Stimulated activated naive CD4-positive, alpha-beta T cell (primary cell): ENCODE data around the gene PDXK.
"Not testable (repeated sequence)": the region's sequence is repeated elsewhere in the genome, so short reads cannot be mapped to it uniquely, and the experiment has no call there.

Experiments used
- DNase-seq, 6 experiments: peaks; one replicate each; lab custom pipeline; 2025; lab: John Stamatoyannopoulos, UW

Gene PDXK

DNA sequence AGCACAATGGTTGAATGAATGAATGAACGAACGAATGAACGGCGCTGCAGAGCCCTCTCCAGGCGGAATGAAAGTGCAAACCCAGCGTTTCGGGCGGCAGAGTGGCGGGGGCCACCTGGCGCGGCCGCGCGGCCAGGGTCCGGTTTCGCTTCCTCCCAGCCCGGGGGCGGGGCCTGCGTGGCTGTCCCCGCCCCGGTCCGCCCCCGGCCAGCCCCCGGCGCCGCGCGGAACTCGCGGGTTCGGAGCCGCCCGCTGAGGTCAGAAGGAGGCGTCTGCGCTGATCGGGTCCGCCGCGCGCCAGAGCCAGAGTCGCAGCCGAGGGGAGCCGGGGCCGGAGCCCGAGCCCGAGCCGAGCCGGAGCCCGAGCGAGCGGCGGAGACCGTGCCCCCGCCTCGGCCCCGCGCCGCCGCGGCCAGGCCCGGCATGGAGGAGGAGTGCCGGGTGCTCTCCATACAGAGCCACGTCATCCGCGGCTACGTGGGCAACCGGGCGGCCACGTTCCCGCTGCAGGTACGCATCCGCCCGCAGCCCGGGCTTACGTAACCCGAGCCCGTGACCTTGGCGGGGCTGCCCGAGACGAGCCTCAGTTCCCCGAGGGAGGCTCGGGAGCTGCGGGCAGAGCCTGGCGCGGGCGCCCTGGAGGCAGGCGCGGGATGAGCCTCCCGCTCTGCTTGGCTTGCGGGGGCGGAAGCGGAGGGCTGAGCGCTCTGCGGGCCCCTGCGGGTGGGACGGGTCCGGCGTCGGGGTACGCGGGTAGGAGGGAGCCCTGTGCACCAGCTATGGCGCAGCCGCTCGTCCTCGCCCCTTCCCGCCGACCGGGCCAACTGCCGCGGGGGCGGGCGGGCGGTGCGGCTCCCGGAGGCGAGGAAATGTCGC, at the start of gene PDXK:
PDXK (plus strand) TSS at position 258 of the 876 bp plus-strand sequence; CDS start at position 424, 166 bp downstream.
- DNase-seq = peak; percentile 64 to 82 (median 73)

DNA sequence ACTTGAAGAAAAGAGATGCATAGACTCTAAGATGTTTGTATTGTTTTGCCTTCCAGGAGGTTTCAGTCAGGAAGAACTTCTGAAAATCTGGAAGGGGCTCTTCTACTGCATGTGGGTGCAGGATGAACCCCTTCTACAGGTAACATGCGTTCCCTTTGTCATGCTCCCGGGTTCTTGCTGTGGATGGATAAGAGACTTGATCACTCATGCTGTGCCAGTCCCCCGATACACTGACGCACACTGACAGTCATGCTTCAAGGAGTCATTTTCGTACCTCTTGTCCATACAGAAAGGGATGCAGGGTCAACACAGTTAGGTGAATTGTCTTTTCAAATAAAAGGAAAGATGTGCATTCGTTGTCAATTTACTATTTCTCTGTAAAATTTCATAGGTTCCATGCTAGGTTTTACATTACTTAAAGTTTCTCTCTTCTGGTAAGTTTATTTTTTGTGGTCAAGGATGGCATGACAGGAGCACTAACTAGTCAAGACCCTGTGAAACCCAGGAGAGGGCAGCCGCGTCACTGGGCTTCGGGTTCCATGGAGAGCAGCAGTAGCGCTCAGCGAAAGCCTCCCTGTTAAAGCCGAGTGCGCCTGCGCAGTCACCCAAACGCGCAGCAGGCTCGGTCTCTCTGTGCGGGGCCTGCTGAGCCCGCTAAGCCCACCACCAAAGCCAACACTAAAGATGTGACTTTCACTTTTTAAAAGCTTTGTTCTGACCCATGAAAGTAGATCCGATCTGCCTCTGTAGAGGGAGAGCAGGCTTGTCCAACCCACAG, 48.9 kb upstream of the PDXK start:
- DNase-seq = no peak

DNA sequence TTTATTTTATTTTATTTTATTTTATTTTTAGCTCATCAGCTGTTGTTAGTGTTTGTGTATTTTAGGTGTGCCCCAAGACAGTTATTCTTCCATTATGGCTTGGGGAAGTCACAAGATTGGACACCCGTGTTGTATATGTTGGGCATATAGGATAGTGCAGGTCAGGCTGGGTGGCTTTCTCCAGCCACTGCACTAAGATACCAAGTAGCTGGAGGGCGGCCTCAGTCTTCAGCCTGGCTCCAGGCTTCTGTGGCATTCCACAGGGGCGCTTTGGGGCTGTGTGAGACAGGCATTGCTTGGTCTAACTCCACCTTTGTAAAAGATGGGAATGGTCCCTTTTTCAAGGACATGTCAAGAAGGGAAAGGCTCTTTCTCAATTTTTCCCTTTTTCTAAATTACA, 43.1 kb upstream of the PDXK start:
- no peak for DNase-seq

DNA sequence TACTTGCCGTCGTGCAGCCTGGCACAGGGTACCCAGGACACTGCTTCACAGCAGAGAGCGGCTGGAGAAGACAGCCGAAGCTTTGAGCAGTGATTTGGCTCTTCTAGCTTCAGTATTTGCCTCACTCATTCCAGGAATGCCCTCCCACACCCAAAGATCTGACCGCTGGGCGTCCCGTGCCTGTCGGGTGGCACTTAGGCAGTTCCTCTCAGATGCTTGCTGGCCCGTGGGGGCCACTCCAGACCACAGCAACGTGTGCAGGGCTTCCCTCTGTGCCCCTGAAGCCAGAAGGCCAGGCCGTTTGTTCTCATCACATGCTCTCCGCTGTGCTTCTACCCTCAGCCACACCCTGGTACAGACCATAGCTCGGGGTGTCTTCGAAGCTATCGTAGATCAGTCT, 42.5 kb upstream of the PDXK start:
- no peak for DNase-seq

DNA sequence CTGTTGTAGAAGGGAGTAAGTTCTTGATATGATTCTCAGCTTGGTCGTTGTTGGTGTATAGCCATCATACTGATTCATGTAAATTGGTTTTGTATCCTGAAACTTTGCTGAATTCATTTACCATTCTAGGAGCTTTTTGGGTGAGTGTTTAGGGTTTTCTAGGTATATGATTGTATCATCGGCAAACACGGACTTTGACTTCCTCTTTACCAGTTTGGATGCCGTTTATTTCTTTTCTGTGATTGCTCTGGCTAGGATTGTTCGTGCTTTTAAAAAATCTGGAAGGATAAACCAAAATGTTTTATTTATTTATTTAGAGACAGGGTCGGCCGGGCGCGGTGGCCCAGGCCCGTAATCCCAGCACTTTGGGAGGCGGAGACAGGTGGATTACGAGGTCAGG, 39.0 kb upstream of the PDXK start:
- DNase-seq = no peak

DNA sequence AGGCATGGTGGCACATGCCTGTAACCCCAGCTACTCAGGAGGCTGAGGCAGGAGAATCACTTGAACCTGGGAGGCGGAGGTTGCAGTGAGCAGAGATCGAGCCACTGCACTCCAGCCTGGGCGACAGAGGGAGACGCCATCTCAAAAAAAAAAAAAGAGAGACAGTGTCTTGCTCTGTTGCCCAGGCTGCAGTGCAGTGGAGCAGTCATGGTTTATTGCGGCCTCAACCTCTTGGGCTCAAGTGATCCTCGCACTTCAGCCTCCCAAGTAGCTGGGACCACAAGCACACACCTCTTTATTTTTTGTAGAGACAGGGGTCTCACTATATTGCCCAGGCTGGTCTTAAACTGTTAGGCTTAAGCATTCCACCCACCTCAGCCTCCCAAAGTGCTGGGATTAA, 38.5 kb upstream of the PDXK start:
- not testable (repeated sequence) for DNase-seq

DNA sequence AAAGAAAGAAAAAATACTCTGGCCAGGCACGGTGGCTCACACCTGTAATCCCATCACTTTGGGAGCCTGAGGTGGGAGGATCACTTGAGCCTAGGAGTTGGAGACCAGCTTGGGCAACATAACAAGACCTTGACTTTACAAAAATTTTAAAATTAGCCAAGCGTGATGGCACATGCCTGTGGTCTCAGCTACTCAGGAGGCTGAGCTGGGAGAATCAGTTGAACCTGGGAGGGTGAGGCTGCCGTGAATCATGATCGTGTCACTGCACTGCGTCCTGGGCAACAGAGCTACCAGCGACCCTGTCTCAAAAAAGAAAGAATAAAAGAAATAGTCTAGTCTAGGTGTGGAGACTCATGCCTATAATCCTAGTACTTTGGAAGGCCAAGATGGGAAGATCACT, 37.3 kb upstream of the PDXK start:
- no peak for DNase-seq

DNA sequence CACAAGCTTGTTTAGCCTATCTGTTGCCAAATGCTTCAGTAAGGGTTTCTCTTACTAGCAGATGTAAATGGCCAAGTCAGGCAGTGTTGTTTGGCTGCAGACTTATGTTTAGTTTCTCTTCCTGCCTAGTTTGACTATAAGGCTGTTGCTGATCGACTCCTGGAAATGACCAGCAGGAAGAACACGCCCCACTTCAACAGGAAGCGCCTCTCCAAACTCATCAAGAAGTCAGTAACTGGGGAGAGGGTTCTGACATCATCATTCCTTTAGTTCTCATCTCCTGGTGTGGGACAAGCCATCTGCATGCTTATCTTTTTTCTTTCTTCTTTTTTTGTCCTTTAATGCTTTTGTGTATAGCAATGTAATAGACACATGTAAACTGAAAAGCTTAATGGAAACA, 34.5 kb upstream of the PDXK start:
- no peak for DNase-seq

DNA sequence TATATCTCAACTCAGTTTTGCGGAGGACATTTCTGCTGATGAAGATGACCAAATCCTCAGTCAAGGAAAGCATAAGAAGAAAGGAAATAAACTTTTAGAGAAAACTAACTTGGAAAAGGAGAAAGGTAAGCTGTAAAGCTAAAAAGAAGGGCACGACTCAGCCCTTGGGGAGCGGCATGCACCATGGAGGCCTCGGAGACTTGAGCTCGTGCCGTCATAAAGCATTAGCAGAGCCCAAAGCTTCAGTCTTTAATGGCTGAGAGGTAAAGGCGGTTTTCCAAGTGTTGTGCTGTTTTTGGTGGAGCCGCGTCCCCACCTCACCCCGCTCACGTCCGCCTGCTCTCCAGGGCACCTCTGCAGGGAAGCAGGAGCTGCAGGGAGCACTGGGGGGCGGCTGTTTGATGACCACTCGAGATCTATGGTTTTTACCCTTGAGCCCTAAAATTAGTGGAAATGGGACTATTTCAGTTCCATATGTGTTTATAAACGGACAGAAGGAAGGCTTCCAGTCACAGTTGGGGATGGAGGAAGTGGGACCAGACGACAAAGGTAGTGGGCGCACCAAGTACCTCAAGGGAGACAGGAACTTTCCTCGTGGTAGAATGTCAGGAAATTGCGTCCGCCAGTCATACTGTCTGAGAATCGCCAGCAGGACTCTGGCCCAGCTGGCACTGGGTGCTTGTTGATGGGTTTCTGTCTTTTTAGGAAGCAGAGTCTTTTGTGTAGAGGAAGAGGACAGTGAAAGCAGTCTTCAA, 31.9 kb upstream of the PDXK start:
- DNase-seq = no peak

DNA sequence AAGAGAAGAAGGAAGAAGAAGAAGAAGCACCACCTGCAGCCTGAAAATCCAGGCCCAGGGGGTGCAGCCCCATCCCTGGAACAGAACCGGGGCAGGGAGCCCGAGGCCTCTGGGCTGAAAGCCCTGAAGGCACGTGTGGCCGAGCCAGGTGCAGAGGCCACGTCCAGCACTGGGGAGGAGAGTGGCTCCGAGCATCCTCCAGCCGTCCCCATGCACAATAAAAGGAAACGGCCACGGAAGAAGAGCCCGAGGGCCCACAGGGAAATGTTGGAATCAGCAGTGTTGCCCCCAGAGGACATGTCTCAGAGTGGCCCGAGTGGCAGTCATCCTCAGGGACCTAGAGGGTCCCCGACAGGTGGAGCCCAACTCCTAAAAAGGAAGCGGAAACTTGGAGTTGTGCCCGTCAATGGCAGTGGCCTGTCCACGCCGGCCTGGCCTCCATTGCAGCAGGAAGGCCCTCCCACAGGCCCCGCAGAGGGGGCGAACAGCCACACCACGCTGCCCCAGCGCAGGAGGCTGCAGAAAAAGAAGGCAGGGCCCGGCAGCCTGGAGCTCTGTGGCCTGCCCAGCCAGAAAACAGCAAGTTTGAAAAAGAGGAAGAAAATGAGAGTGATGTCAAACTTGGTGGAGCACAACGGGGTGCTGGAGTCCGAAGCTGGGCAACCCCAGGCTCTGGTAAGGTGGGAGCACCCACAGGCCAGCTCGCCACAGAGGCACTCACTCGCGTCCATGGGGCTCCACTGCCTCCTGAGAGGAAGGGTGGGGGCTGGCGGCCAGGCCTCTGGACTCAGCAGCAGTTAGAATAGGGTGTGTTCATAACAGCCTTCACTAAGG, 31.1 kb upstream of the PDXK start:
- DNase-seq = no peak

DNA sequence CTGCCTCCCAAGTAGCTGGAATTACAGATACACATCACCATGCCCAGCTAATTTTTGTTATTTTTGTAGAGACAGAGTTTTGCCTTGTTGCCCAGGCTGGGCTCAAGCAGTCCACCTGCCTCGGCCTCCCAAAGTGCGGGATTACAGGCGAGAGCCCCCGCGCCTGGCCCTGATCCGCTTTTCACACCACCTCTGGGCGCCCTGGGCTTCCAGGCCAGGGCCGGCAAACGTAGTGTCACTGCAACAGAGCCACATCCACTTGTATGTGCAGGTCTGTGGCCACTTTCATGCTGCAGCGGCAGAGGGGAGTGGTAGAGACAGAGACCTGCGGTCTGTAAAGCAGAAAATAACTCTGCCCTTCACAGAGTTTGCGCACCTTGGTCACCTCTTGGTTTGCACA, 30.0 kb upstream of the PDXK start:
- DNase-seq = no peak

DNA sequence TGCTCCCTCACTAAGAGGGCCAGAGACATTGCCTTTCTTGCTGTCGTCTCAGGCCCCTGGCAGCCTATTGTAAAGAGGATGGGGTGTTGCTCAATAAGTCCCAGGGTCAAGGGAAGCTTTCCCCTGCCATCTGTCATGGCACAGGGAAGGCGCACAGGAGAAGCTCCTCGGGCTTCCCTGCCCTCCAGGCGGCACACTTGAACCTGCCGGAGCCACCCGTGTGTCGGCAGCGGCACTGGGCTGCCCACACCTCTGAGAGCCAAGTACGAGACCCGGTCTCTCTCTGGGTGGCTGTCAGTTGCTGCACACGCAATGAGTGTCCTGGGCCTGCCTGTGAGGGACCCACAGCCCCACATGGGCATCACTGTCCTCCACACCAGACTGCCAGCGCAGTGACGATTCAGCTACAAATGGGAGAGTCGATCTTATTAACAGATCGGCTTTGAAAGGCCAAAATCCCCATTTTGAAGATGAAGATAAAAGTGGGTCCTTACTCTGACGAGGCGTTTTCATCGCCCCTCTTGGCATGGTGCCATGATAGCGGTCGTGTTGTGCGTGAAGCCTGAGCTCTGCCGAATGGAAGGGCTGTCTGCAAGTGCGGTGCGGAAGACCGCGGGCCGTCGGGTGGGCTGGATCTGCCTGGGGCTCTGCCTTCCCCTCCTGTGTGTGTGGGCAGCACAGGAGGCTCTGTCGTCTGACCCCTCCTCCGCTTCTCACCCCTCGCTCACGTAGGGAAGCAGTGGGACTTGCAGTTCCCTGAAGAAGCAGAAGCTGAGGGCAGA, 29.2 kb upstream of the PDXK start:
- DNase-seq = no peak

DNA sequence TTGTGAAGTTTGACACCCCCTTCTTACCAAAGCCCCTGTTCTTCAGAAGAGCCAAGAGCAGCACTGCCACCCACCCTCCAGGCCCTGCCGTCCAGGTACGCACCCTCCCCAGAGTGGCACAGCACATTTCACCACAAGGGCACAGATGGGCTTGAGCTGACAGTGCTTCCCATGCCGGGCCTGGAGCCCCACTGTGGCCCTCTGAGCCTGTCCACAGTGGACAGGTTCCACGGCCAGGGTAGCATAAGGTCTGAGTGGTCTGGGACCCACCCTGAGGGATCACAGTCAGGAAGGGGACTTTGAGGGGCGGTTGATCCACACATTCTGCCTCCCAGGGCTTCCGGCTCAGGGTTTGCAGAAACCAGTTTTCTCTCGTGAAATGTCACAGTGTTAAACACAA, 28.6 kb upstream of the PDXK start:
- DNase-seq = no peak

DNA sequence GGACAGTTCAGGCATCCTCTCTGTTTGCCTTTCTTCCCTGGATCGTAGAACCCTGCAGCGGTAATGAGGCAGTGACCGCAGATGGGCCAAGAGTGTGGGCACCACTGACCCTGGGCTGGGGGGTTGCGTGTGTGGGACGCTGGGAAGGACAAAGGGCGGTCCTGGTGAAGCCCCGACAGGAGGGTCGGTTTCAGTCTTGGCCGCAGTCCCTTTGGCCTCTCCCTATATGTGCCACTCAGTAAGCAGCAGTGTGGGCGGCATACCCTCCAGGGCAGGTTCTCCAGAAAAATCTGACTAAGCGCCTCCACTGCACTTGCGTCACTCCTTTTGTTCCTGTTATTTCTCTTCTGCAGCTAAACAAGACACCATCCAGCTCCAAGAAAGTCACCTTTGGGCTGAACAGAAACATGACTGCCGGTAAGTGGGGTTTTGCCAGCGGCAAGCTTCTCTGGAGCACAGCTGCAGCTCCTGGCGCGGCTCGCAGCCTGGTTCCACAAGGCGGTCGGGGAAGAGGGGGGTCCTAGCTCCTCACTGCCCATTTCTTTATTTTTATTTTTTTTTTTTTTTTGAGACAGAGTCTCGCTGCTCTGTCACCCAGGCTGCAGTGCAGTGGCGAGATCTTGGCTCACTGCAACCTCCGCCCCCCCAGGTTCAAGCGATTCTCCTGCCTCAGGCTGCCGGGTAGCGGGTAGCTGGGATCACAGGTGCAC, 27.7 kb upstream of the PDXK start:
- no peak for DNase-seq

DNA sequence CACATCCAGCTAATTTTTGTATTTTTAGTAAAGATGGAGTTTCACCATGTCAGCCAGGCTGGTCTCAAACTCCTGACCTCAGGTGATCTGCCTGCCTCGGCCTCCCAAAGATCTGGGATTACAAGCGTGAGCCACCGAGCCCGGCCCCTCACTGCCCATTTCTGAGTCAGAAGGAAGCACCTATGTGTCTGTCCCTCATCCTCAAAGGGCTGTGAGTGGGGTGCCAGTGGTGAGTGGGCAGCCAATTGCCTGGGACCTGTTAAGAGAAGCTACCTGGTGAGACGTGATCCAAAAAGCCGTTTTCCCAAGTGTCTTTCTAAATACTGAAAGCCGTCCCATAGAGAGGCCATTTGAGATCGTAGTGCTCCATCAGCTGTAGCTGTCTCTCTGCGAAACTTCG, 27.1 kb upstream of the PDXK start:
- DNase-seq = no peak

DNA sequence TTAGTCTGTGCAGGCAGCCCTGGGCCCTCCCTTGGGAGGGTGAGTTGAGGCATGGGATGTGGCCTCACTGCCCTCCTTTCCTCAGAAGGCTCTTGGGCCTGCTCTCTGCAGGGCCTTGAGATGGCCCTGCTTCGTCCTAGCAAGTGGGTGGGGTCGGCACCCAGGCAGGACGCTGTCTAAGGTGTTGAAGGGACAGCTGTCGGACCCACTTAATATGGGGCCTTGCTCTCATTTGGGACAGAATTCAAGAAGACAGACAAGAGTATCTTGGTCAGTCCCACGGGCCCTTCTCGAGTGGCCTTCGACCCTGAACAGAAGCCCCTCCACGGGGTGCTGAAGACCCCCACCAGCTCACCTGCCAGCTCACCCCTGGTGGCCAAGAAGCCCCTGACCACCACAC, 26.0 kb upstream of the PDXK start:
- no peak for DNase-seq

DNA sequence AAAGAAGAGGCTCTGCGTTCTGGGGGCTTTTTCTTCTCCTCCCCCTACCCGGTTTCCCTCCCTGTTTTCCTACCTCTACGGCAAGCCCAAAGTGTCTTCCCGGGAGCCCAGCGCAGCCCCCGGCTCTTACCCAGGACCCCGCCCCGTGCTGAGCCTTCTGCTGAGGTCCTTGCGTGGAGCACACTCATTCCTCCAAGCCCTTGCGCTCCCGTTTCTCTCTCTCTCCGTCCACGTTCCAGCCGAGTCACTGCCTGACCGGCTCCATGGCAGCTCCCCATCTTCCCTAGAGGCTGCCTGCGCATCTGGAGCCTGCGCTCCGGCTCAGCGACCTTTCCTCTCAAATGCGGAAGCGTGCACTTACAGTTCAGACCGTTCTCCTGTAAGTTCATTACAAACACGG, 24.9 kb upstream of the PDXK start:
- no peak for DNase-seq

DNA sequence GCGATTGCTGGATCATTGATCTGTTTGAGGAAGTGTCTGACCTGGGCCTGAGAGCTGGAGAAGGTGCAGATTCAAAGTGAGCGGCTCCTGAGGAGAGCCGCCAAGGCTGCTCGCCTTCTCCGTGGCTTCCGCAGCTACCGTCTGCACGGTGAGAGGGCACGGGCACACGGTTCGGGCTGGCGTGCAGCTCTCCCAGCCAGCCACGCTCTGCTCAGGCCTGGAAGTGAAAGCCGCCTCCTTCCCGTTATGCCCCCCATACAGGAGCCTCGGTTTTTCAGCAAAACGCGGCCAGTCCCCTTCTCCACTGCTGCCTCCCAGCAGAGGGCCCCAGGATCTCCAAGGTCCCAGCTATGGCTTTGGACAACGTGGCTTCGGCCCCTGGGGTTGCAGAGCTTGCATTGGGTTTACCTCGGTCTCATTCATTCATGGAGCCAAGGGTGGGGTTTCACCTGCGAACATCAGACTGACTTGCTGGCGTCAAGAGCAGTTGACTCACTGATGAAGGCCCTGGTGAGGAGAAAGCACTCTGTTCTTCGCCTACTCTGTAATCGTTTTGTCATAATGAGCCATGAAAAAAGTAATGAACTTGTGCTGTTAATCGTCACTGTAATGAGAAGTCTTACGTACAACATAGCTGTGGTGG, 24.4 kb upstream of the PDXK start:
- DNase-seq = no peak

DNA sequence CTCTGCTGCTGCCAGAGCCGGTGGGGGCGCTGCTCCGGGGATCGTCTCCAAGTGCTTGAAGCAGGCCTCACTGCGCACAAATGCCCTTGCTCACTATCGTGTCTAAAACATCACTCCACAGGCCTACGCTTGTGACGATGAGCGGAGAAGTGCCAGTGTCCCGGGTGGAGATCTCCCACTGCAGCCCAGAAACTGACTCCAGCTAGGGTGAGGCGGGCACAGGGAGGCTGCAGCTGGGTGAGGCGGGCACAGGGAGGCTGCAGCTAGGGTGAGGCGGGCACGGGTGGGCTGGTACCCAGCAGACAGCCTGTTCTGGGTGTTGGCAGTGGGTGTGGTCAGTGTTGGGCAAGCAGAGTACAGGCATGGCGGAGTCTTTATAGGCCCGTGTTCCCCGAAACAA, 22.7 kb upstream of the PDXK start:
- no peak for DNase-seq
